SK-N-SH (cell line): ENCODE data around the gene USP10. TPM values are rescaled to one million over a fixed set of nuclear protein-coding genes. Genes with fewer than 3 reads are reported as not detected.
A peak's percentile ranks its signal among the peaks of the same experiment; 100 is the strongest.

Experiments used
- CTCF ChIA-PET: fragments of 300-600, 350-600 bp; formaldehyde crosslinking; extraction: SDS; loops from one replicate; lab custom pipeline; 2021; lab: Yijun Ruan, JAX
- POLR2A ChIA-PET: fragments of 350-600 bp; sonication (Branson Sonifier 250); formaldehyde crosslinking; extraction: SDS; loops from one replicate; lab custom pipeline; 2020; ENCODE audit warnings: antibody characterized with exemption, inconsistent platforms; lab: Yijun Ruan, JAX
- DNase-seq: peaks from one replicate; pipeline ENCODE4 v3.0.0; 2012
- H2AFZ ChIP-seq: fragments of 200-600 bp; sonication (generic); 2 replicates; pipeline ENCODE4 v1.8.1; 2016; ENCODE audit warnings: antibody characterized with exemption, mild to moderate bottlenecking, low read depth
- H3F3A ChIP-seq: fragments of 200-600 bp; sonication (generic); replicated peaks from 2 replicates; pipeline ENCODE3; 2016; ENCODE audit warnings: antibody characterized with exemption, mild to moderate bottlenecking; ENCODE audit not compliant: insufficient read depth
- H3K27ac ChIP-seq, 2 experiments: fragments of 200-500 bp in 1 of 2; fragments of 200-600 bp in 1 of 2; sonication (Bioruptor generic) in 1 of 2; sonication (generic), shearing (Covaris generic) in 1 of 2; 2 replicates each; pipeline versions ENCODE4 v1.5.1 to v1.6.1; 2014 to 2016; ENCODE audit warnings: low read depth in 2 of 2, inconsistent platforms in 1 of 2, low read length in 1 of 2, mild to moderate bottlenecking in 1 of 2, mixed read lengths in 1 of 2
- H3K27me3 ChIP-seq: fragments of 200-600 bp; sonication (generic), shearing (Covaris generic); 2 replicates; pipeline ENCODE4 v1.6.1; 2016; ENCODE audit warnings: mixed run types; ENCODE audit not compliant: insufficient read depth
- H3K36me3 ChIP-seq, 2 experiments: fragments of 200-500 bp in 1 of 2; fragments of 200-600 bp in 1 of 2; sonication (Bioruptor generic) in 1 of 2; sonication (generic) in 1 of 2; replicated peaks in 1 of 2; 2 replicates each; pipeline versions ENCODE3 to v1.5.1; 2014 to 2016; ENCODE audit warnings: low read length in 1 of 2, mild to moderate bottlenecking in 1 of 2; ENCODE audit not compliant: insufficient read depth in 2 of 2, control insufficient read depth in 1 of 2
- H3K4me1 ChIP-seq, 2 experiments: fragments of 200-500 bp in 1 of 2; fragments of 200-600 bp in 1 of 2; sonication (Bioruptor generic) in 1 of 2; sonication (generic), shearing (Covaris generic) in 1 of 2; 2 replicates each; pipeline versions ENCODE4 v1.5.1 to v1.6.1; 2014 to 2016; ENCODE audit warnings: low read depth in 1 of 2, low read length in 1 of 2, mixed run types in 1 of 2; ENCODE audit not compliant: insufficient read depth in 2 of 2, control insufficient read depth in 1 of 2
- H3K4me2 ChIP-seq: fragments of 200-600 bp; sonication (generic), shearing (Covaris generic); 2 replicates; pipeline ENCODE4 v1.6.1; 2017; ENCODE audit warnings: mixed run types
- H3K4me3 ChIP-seq, 2 experiments: fragments of 200-500 bp in 1 of 2; fragments of 200-600 bp in 1 of 2; sonication (Bioruptor generic) in 1 of 2; sonication (generic), shearing (Covaris generic) in 1 of 2; 2 replicates each; pipeline versions ENCODE4 v1.5.1 to v1.8.1; 2014 to 2016; ENCODE audit warnings: low read depth in 2 of 2, inconsistent platforms in 1 of 2, low read length in 1 of 2, mild to moderate bottlenecking in 1 of 2, mixed read lengths in 1 of 2, moderate library complexity in 1 of 2
- H3K79me2 ChIP-seq: fragments of 200-600 bp; sonication (generic); 2 replicates; pipeline ENCODE4 v1.8.1; 2017; ENCODE audit warnings: mild to moderate bottlenecking; ENCODE audit not compliant: insufficient read depth
- H3K9ac ChIP-seq: fragments of 200-600 bp; sonication (generic); 2 replicates; pipeline ENCODE4 v1.6.1; 2017; ENCODE audit warnings: mixed run types
- H3K9me2 ChIP-seq: fragments of 200-600 bp; sonication (generic); 2 replicates; pipeline ENCODE4 v1.6.1; 2017; ENCODE audit warnings: mixed run types
- H3K9me3 ChIP-seq: fragments of 200-600 bp; sonication (generic); 2 replicates; pipeline ENCODE4 v1.6.1; 2017; ENCODE audit warnings: mixed run types, mild to moderate bottlenecking, moderate library complexity
- H4K20me1 ChIP-seq: fragments of 200-600 bp; sonication (generic); 2 replicates; pipeline ENCODE4 v1.6.1; 2017; ENCODE audit warnings: mild to moderate bottlenecking, mixed run types; ENCODE audit not compliant: insufficient read depth
- ELF1 ChIP-seq: IDR thresholded peaks from 2 replicates; pipeline ENCODE4 v1.4.0; 2012
- EP300 ChIP-seq, 2 experiments: IDR thresholded peaks; 2 replicates each; pipeline versions ENCODE4 v1.4.0 to v1.6.1; 2012; ENCODE audit warnings: borderline replicate concordance in 1 of 2, low read depth in 1 of 2, low read length in 1 of 2
- EZH2phosphoT487 ChIP-seq: fragments of 200-600 bp; sonication (generic); IDR thresholded peaks from 2 replicates; pipeline ENCODE4 v1.6.1; 2017; ENCODE audit warnings: low read depth, mixed run types, mild to moderate bottlenecking, antibody characterized with exemption, moderate library complexity, borderline replicate concordance
- GABPA ChIP-seq: IDR thresholded peaks from 2 replicates; pipeline ENCODE4 v1.4.0; 2012; ENCODE audit warnings: low read depth, mild to moderate bottlenecking
- GATA2 ChIP-seq: sonication (generic); formaldehyde crosslinking; IDR thresholded peaks from 2 replicates; pipeline ENCODE4 v1.5.0; 2020; ENCODE audit warnings: mild to moderate bottlenecking, missing genetic modification reagents
- NFIC ChIP-seq: IDR thresholded peaks from 2 replicates; pipeline ENCODE4 v1.4.0; 2012; ENCODE audit warnings: borderline replicate concordance
- RAD21 ChIP-seq: IDR thresholded peaks from 2 replicates; pipeline ENCODE4 v1.6.1; 2012; ENCODE audit warnings: mild to moderate bottlenecking, low read length
- RCOR1 ChIP-seq: fragments of 150-350 bp; IDR thresholded peaks from 2 replicates; pipeline ENCODE4 v1.6.1; 2017; ENCODE audit warnings: antibody characterized with exemption, low read length
- RXRA ChIP-seq: IDR thresholded peaks from 2 replicates; pipeline ENCODE4 v1.4.0; 2012; ENCODE audit warnings: low read depth, mild to moderate bottlenecking, borderline replicate concordance
- SIN3A ChIP-seq: IDR thresholded peaks from 2 replicates; pipeline ENCODE4 v1.6.1; 2012; ENCODE audit warnings: low read depth, mild to moderate bottlenecking, low read length, moderate library complexity, borderline replicate concordance
- SMC3 ChIP-seq: IDR thresholded peaks from 2 replicates; pipeline ENCODE4 v1.6.1; 2012; ENCODE audit warnings: low read depth, low read length, improper control_type of control experiment
- USF1 ChIP-seq: IDR thresholded peaks from 2 replicates; pipeline ENCODE4 v1.4.0; 2012; ENCODE audit warnings: low read depth, borderline replicate concordance
- WGBS: methylation state at CpG from one replicate; pipeline ENCODE4 v1.1.6; 2017; ENCODE audit warnings: low lambda C conversion rate; 5-methylcytosine and 5-hydroxymethylcytosine counted together
- polyA plus RNA-seq, 3 experiments: library from polyadenylated mRNA; depleted of rRNA; stranded (reverse); fragments of >200 nt; gene quantifications; 2 replicates each; pipeline ENCODE4 v1.2.3, GENCODE V29; 2012
- TF ChIP-seq, protein P1 (sequence below): fragments of 200-600 bp; sonication (generic); IDR thresholded peaks from 2 replicates; pipeline ENCODE4 v1.6.1; 2017; ENCODE audit warnings: antibody characterized with exemption, mild to moderate bottlenecking, moderate library complexity
- TF ChIP-seq, protein P2 (sequence below): IDR thresholded peaks from 2 replicates; pipeline ENCODE4; 2012
- TF ChIP-seq, protein P3 (sequence below): fragments of 150-350 bp; IDR thresholded peaks from 2 replicates; pipeline ENCODE4 v1.6.1; 2017; ENCODE audit warnings: antibody characterized with exemption, low read length, low read depth, borderline replicate concordance

The USP10 gene
- polyA plus RNA-seq, 1 of the 3 experiments (the other 2 are of a cell fraction) = 49.2 TPM

- no peaks in the 10 kb centered on the region for H3K9me3 ChIP-seq
- peak overlapping the region; percentile 43 for H3K4me2 ChIP-seq
- 20% methylated on average over 12 of the region's 12 CpGs for WGBS
- peaks cover 28 to 34% of the 10 kb centered on the region in 2 experiments; a peak in 3 of 4 replicates for H3K4me1 ChIP-seq
- TF ChIP-seq RCOR1 (0 out of 2 replicates have a peak, but pooled peaks have one; percentile 35), GABPA (no peak), SIN3A (no peak), EZH2phosphoT487 (no peak), EP300 (IDR thresholded peaks at IDR 0.05; ENCODE audit: borderline replicate concordance in 1 of 2, low read depth in 1 of 2, low read length in 1 of 2) (no peak), RAD21 (peak; percentile 88), USF1 (no peak), ELF1 (no peak), NFIC (no peak), SMC3 (peak; percentile 71), RXRA (no peak), GATA2 (CRISPR knock-in tag) (no peak)
- TF ChIP-seq, protein P1, sequence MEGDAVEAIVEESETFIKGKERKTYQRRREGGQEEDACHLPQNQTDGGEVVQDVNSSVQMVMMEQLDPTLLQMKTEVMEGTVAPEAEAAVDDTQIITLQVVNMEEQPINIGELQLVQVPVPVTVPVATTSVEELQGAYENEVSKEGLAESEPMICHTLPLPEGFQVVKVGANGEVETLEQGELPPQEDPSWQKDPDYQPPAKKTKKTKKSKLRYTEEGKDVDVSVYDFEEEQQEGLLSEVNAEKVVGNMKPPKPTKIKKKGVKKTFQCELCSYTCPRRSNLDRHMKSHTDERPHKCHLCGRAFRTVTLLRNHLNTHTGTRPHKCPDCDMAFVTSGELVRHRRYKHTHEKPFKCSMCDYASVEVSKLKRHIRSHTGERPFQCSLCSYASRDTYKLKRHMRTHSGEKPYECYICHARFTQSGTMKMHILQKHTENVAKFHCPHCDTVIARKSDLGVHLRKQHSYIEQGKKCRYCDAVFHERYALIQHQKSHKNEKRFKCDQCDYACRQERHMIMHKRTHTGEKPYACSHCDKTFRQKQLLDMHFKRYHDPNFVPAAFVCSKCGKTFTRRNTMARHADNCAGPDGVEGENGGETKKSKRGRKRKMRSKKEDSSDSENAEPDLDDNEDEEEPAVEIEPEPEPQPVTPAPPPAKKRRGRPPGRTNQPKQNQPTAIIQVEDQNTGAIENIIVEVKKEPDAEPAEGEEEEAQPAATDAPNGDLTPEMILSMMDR = peak; percentile 97
- TF ChIP-seq, protein P2, sequence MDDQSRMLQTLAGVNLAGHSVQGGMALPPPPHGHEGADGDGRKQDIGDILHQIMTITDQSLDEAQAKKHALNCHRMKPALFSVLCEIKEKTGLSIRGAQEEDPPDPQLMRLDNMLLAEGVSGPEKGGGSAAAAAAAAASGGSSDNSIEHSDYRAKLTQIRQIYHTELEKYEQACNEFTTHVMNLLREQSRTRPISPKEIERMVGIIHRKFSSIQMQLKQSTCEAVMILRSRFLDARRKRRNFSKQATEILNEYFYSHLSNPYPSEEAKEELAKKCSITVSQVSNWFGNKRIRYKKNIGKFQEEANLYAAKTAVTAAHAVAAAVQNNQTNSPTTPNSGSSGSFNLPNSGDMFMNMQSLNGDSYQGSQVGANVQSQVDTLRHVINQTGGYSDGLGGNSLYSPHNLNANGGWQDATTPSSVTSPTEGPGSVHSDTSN = no peak
- TF ChIP-seq, protein P3, sequence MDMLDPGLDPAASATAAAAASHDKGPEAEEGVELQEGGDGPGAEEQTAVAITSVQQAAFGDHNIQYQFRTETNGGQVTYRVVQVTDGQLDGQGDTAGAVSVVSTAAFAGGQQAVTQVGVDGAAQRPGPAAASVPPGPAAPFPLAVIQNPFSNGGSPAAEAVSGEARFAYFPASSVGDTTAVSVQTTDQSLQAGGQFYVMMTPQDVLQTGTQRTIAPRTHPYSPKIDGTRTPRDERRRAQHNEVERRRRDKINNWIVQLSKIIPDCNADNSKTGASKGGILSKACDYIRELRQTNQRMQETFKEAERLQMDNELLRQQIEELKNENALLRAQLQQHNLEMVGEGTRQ = no peak
- ChIA-PET POLR2A (no interaction called here), CTCF (interaction anchor here (0.6 to 17.6 kb wide), 72 partner anchors 10 to 467 kb away, joined by 3 to 275 read pairs (median 5); partner anchors contain the start of genes COTL1 and KLHL36)
- DNase-seq = peak; percentile 68
- H2AFZ ChIP-seq = no peak overlapping the region
- peaks cover 93% of the 10 kb centered on the region for H3K79me2 ChIP-seq
- no peaks in the 10 kb centered on the region for H3K27me3 ChIP-seq
- H3K4me3 ChIP-seq = peak overlapping the region in 1 of 2 experiments; percentile 45; a peak in 1 of 4 replicates
- H4K20me1 ChIP-seq = peaks cover 56% of the 10 kb centered on the region
- peaks cover 30% of the 10 kb centered on the region for H3F3A ChIP-seq
- no peak overlapping the region for H3K27ac ChIP-seq
- no peaks in the 10 kb centered on the region for H3K36me3 ChIP-seq
- no peak overlapping the region for H3K9ac ChIP-seq
- H3K9me2 ChIP-seq = no peaks in the 10 kb centered on the region
Measured at GRCh38 chr16:84726079-84726668, 26.4 kb downstream of the USP10 start.
